Stimulated activated CD8-positive, alpha-beta memory T cell treated with anti-CD3 and anti-CD28 coated beads, Interleukin-7, amount 100 ng/mL, for 4 hours (primary cell): ENCODE data around the gene ZBED5.
A peak's percentile ranks its signal among the peaks of the same experiment; 100 is the strongest.
"Not testable (repeated sequence)": the region's sequence is repeated elsewhere in the genome, so short reads cannot be mapped to it uniquely, and the experiment has no call there.

Experiments
- DNase-seq, 2 donors: peaks; one replicate each; pipeline ENCODE4 v3.0.0-alpha.2; 2020; ENCODE audit warnings: low read depth in 2 of 2

ZBED5 gene

DNA sequence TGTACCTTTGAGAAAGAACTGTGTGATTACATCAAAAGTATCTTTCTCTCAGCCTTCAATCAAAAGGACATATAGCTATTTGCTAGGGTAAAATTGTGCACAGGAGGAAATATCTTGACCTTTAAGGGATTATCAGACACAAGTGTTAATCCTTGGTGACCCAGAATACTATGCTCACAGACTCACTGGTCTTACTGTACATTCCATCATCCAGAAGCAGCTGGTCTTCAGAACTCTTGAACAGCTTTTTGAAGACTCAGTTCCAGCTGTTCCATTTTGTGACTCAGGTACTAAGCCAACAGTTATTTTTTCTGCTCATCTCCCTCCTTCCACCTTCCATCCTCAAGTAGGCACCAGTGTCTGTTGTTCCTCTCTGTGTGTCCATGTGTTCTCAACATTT is 19.8 kb downstream of the ZBED5 start:
- DNase-seq: no peak

DNA sequence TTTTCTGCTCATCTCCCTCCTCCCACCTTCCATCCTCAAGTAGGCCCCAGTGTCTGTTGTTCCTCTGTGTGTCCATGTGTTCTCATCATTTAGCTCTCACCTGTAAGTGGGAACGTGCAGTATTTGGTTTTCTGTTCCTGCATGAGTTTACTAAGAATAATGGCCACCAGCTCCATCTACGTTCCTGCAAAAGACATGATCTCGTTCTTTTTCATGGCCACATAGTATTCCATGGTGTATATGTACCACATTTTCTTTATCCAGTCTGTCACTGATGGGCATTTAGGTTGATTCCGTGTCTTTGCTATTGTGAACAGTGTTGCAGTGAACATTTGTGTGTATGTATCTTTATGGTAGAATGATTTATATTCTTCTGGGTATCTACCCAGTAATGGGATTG is 21.0 kb downstream of the ZBED5 start:
- not testable (repeated sequence) for DNase-seq

- no peak for DNase-seq
Observed at GRCh38 chr11:10829139-10829538, 28.7 kb downstream of the ZBED5 start.

DNA sequence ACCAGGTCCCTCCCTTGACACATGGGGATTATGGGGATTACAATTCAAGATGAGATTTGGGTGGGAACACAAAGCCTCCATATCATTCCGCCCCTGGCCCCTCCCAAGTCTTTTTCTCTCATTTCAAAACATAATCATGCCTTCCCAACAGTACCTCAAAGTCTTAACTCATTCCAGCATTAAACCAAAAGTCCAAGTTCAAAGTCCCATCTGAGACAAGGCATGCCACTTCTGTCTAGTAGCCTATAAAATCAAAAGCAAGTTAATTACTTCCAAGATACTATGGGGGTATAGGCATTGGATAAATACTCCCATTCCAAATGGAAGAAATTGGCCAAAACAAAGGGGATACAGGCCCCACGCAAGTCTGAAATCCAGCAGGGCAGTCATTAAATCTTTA is 29.5 kb downstream of the ZBED5 start:
- no peak for DNase-seq

GRCh38 chr11:10824888-10825287 is 33.0 kb downstream of the ZBED5 start:
- no peak for DNase-seq

- no peak for DNase-seq
Observed at GRCh38 chr11:10823152-10823579, 34.7 kb downstream of the ZBED5 start.

DNA sequence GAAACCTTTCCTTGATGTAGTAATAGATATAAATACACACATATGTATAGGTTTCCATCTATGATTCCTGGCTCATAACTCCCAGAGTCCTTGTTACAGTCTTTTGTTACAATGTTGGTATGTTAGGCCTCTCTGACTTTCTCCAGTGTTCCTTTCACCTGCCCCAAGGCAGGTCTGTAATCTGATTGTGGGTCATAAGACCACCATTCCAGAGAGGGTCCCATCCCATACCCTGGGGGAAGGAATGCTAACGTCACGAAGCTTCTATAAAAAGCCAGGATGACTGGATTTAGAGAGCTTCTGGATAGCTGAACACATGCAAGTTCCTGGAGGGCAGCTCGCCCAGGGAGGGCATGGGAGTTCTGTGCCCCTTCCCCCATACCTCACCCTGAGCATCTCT is 35.4 kb downstream of the ZBED5 start:
- not testable (repeated sequence) for DNase-seq

- DNase-seq: no peak
Observed at GRCh38 chr11:10818594-10818993, 39.3 kb downstream of the ZBED5 start.

GRCh38 chr11:10813945-10814344 is 43.9 kb downstream of the ZBED5 start:
- no peak for DNase-seq

GRCh38 chr11:10809373-10810160 is 48.3 kb downstream of the ZBED5 start:
- no peak for DNase-seq

DNA sequence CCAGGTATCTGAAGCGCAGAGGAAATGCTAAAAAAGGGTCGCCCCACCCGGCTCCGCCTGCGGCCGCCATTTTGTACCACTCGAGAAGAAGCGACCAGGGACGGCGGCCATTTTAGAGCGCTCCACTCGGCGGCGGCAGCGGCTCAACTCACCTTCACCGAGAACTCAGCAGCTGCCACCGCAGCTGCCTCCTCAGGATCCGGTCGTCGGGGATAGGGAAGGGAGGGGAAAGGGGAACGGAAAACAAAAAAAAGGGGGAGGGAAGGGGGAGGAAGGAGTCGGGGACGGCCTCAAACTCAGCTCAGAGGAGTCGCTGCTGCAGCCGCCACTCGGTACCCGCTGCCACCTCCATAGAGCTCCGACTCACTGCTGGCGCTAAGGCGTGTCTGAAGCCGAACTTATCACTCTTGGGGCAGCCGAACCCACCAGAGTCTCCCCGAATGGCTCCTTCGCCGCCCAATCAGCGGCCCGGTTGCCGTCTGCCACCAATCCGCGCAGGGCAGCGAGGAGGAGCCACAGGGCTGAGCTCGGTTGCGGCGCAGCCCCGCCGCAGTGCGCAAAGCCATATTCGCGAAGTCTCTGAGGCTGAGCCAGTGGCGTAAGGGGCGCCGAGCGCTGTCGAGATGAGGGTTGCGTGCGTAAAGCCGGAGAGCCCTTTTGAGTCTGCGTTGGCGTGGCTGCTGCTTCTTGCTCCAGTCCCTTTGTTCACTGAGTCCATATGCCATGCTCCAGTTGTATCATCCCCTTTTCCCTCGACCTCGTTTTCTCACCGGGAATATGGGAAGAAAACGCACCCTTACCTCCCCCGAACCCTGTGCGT is 49.1 kb downstream of the ZBED5 start, which contains the start of gene EIF4G2:
EIF4G2 (minus strand) TSS at position 374 of the 820 bp plus-strand sequence.
- DNase-seq: peak; percentile 96 to 98

DNA sequence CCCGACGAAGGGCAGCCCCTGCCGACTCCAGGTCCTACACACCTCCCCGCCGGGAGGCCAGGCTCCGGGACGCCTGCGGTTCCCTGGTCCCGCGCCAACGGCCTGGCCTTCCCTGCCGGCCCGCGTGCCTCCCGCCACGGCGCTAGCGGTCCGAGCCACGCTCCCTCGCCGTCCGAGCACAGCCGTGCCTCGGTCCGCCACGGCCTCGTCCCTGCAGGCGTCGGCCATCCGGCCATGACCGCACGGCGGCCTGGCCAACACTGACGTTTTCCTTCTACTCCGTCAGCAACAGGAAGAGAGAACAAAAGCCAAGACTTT is 49.7 kb downstream of the ZBED5 start:
- no peak for DNase-seq

GRCh38 chr11:10807493-10808234 is 50.2 kb downstream of the ZBED5 start:
- peak; percentile 20 to 49 for DNase-seq

DNA sequence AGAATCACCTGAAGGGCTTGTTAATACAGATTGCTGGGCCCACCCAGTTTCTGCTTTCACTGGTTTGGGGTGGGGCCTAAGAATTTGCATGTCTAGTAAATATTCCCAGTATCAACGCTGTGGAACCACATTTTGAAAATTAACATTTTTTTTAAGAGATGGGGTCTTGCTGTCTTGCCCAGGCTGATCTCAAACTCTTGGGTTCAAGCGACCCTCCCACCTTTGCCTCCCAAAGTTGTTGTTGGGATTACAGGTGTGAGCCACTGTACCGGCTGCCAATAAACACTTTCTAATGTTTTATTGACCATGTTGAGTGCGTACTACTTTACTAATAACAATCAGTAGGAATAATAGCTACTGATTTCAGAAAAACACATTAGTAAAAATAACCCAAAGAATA is 51.6 kb downstream of the ZBED5 start:
- DNase-seq: no peak

- no peak for DNase-seq
Observed at GRCh38 chr11:10805741-10806140, 52.1 kb downstream of the ZBED5 start.

GRCh38 chr11:10803676-10804075 is 54.2 kb downstream of the ZBED5 start:
- no peak for DNase-seq
